B cell (primary cell): ENCODE data around the gene SLC10A2.

ENCODE experiments used
- CTCF ChIP-seq: fragments of 200-600 bp; IDR thresholded peaks from one replicate; pipeline ENCODE4 v1.8.0; 2022; ENCODE audit warnings: antibody characterized with exemption, mild to moderate bottlenecking
- EZH2 ChIP-seq: IDR thresholded peaks from 2 replicates; pipeline ENCODE4 v1.6.1; 2012; ENCODE audit warnings: borderline replicate concordance, low read depth, mild to moderate bottlenecking, moderate library complexity, low read length; ENCODE audit not compliant: insufficient read depth, poor library complexity, severe bottlenecking

GRCh38 chr13:103101901-103102300, 35.7 kb upstream of the SLC10A2 start:
- TF ChIP-seq CTCF (no peak), EZH2 (no peak)
